Endothelial cell of umbilical vein (primary cell): Measurements from ENCODE around the gene KNTC1. TPM values are rescaled to one million over a fixed set of nuclear protein-coding genes. Genes with fewer than 3 reads are reported as not detected.

Source experiments
- polyA plus RNA-seq, 4 experiments: library from polyadenylated mRNA; depleted of rRNA in 3 of 4; stranded (reverse) in 3 of 4; unstranded in 1 of 4; fragments of >200 nt; gene quantifications; 2 replicates each; pipeline versions ENCODE4 v1.2.1 to v1.2.3, GENCODE V29; 2011 to 2012; ENCODE audit warnings: missing spikeins in 1 of 4
- small RNA-seq: library from RNA; depleted of rRNA; stranded (forward); fragments of <200 nt; gene quantifications from one replicate; pipeline ENCODE3, GENCODE V24; 2012; ENCODE audit warnings: low replicate concordance, low read depth; ENCODE audit not compliant: insufficient read depth, insufficient read length
- total RNA-seq: library from RNA; stranded (reverse); gene quantifications from 2 replicates; pipeline ENCODE4 v1.2.3, GENCODE V29; 2021

KNTC1 gene
- total and polyA plus RNA-seq, 2 donors (not counting 3 experiments of a cell fraction or from before 2014, with no cell fraction given), result 15.5 to 52.9 TPM

Small RNA genes lying within 50 kb of the gene (small RNA-seq; reads per million reads assigned to genes)
- gene AC026333.1 (not detected), gene RF00411 (not detected)

Other genes starting within 250 kb of the KNTC1 start
- 71.0 and 84.3 TPM in 2 replicates for gene CLIP1, start 104.6 kb upstream of the KNTC1 start, total RNA-seq
- gene CLIP1, start 104.6 kb upstream of the KNTC1 start, polyA plus RNA-seq, result 56.5 and 58.8 TPM in 2 replicates
- 24.4 and 26.5 TPM in 2 replicates for gene ZCCHC8, start 26.3 kb upstream of the KNTC1 start, total RNA-seq
- 9.4 and 10.0 TPM in 2 replicates for gene ZCCHC8, start 26.3 kb upstream of the KNTC1 start, polyA plus RNA-seq
- gene RSRC2, start 313 bp upstream of the KNTC1 start, total RNA-seq, result 78.0 and 81.1 TPM in 2 replicates
- gene RSRC2, start 313 bp upstream of the KNTC1 start, polyA plus RNA-seq, result 11.3 and 17.6 TPM in 2 replicates
- gene HCAR2, start 176.1 kb downstream of the KNTC1 start, total RNA-seq, result not detected in 2 replicates
- not detected in 2 replicates for gene HCAR2, start 176.1 kb downstream of the KNTC1 start, polyA plus RNA-seq
- not detected in 2 replicates for gene HCAR3, start 189.6 kb downstream of the KNTC1 start, total RNA-seq
- gene HCAR3, start 189.6 kb downstream of the KNTC1 start, polyA plus RNA-seq, result 0.05 and 0.06 TPM in 2 replicates
- not detected in 2 replicates for gene HCAR1, start 203.6 kb downstream of the KNTC1 start, total RNA-seq
- 0.02 and 0.04 TPM in 2 replicates for gene HCAR1, start 203.6 kb downstream of the KNTC1 start, polyA plus RNA-seq
- 66.5 and 70.3 TPM in 2 replicates for gene DENR, start 225.6 kb downstream of the KNTC1 start, total RNA-seq
- gene DENR, start 225.6 kb downstream of the KNTC1 start, polyA plus RNA-seq, result 20.3 and 25.8 TPM in 2 replicates
- 0.32 and 0.40 TPM in 2 replicates for gene CCDC62, start 247.3 kb downstream of the KNTC1 start, total RNA-seq
- 0.05 and 0.14 TPM in 2 replicates for gene CCDC62, start 247.3 kb downstream of the KNTC1 start, polyA plus RNA-seq